ENCODE results near the gene LUC7L.

The LUC7L gene

GRCh38 chr16:228852-229730, at the start of gene LUC7L:
Gene LUC7L (minus strand): TSS chr16:229449. CDS start chr16:229339, 110 bp downstream.
- Mint-ChIP-seq H3K27ac (peak within 1 kb of the TSS; percentile 95), H3K4me1 (peaks cover 38% of the 10 kb centered on the region), H3K4me3 (peak within 1 kb of the TSS; percentile 96), H3K27me3 (ENCODE audit: low read depth, poor library complexity) (no peaks in the 10 kb centered on the region), H3K36me3 (ENCODE audit: low read depth) (peaks cover 33% of the 10 kb centered on the region), H3K9me3 (no peaks in the 10 kb centered on the region)
- DNase-seq: peak; percentile 90
- no peak for TF ChIP-seq CTCF (IDR thresholded peaks at IDR 0.05)

GRCh38 chr16:278863-279366, 49.7 kb upstream of the LUC7L start:
- Mint-ChIP-seq H3K27ac (no peak overlapping the region), H3K4me3 (no peak overlapping the region), H3K4me1 (no peaks in the 10 kb centered on the region)

GRCh38 chr16:276426-277077, 47.3 kb upstream of the LUC7L start:
- no peak for TF ChIP-seq CTCF (IDR thresholded peaks at IDR 0.05)
- Mint-ChIP-seq H3K27me3 (ENCODE audit: low read depth, poor library complexity) (peaks cover 79% of the 10 kb centered on the region), H3K4me3 (peak overlapping the region; percentile 76), H3K27ac (no peak overlapping the region), H3K4me1 (no peaks in the 10 kb centered on the region), H3K9me3 (no peaks in the 10 kb centered on the region), H3K36me3 (ENCODE audit: low read depth) (no peaks in the 10 kb centered on the region)
- DNase-seq: no peak

More at GRCh38 chr16:278863-279366, 49.7 kb upstream of the LUC7L start:
- no peaks in the 10 kb centered on the region for H3K36me3 Mint-ChIP-seq (ENCODE audit: low read depth)
- H3K27me3 Mint-ChIP-seq (ENCODE audit: low read depth, poor library complexity): peaks cover 75% of the 10 kb centered on the region
- DNase-seq: no peak
- TF ChIP-seq CTCF (IDR thresholded peaks at IDR 0.05): no peak
- no peaks in the 10 kb centered on the region for H3K9me3 Mint-ChIP-seq

- H3K9me3 Mint-ChIP-seq: no peaks in the 10 kb centered on the region
- no peak within 1 kb of the TSS for H3K27ac Mint-ChIP-seq
- no peaks in the 10 kb centered on the region for H3K4me1 Mint-ChIP-seq
- H3K27me3 Mint-ChIP-seq (ENCODE audit: low read depth, poor library complexity): peaks cover 75% of the 10 kb centered on the region
- DNase-seq: peak; percentile 35
- TF ChIP-seq CTCF (IDR thresholded peaks at IDR 0.05): no peak
- peak within 1 kb of the TSS; percentile 76 for H3K4me3 Mint-ChIP-seq
- H3K36me3 Mint-ChIP-seq (ENCODE audit: low read depth): no peaks in the 10 kb centered on the region
These were observed 46.6 kb upstream of the LUC7L start, which contains the start of gene RGS11 for GRCh38 chr16:275786-276232. Gene RGS11 (minus strand): TSS chr16:275944. CDS start chr16:275911, 33 bp downstream.

- H3K4me1 Mint-ChIP-seq: no peaks in the 10 kb centered on the region
- DNase-seq: peak; percentile 33
- no peaks in the 10 kb centered on the region for H3K36me3 Mint-ChIP-seq (ENCODE audit: low read depth)
- peak overlapping the region; percentile 72 for H3K4me3 Mint-ChIP-seq
- peaks cover 74% of the 10 kb centered on the region for H3K27me3 Mint-ChIP-seq (ENCODE audit: low read depth, poor library complexity)
- no peak for TF ChIP-seq CTCF (IDR thresholded peaks at IDR 0.05)
- H3K9me3 Mint-ChIP-seq: no peaks in the 10 kb centered on the region
- H3K27ac Mint-ChIP-seq: no peak overlapping the region
These were observed 45.9 kb upstream of the LUC7L start for GRCh38 chr16:275041-275641.

Measured in nephron progenitor cell (in vitro differentiated cells).